HG02759 (cell line): Measurements from ENCODE around the gene FBXW7.

ENCODE experiments used
- ATAC-seq: cut with Tn5 transposase; IDR thresholded peaks from one replicate; pipeline ENCODE4 v1.9.1; 2021; ENCODE audit warnings: mild to moderate bottlenecking, moderate library complexity; ENCODE audit not compliant: unreplicated experiment

Gene FBXW7

GRCh38 chr4:152380919-152381318 lies 155.0 kb downstream of the FBXW7 start:
- ATAC-seq, result no peak

- no peak for ATAC-seq
These were observed 155.7 kb downstream of the FBXW7 start for GRCh38 chr4:152380185-152380584.

GRCh38 chr4:152374606-152375285 lies 161.1 kb downstream of the FBXW7 start:
- ATAC-seq, result no peak

GRCh38 chr4:152374153-152374552 lies 161.7 kb downstream of the FBXW7 start:
- ATAC-seq, result no peak

GRCh38 chr4:152372444-152372843 lies 163.4 kb downstream of the FBXW7 start:
- no peak for ATAC-seq

- ATAC-seq, result no peak
These were observed 166.0 kb downstream of the FBXW7 start for GRCh38 chr4:152369902-152370295.

GRCh38 chr4:152369203-152369901 lies 166.5 kb downstream of the FBXW7 start:
- ATAC-seq, result no peak

- ATAC-seq, result no peak
These were observed 167.9 kb downstream of the FBXW7 start for GRCh38 chr4:152368001-152368400.

- ATAC-seq, result no peak
These were observed 171.0 kb downstream of the FBXW7 start for GRCh38 chr4:152364883-152365282.

- no peak for ATAC-seq
These were observed 171.5 kb downstream of the FBXW7 start for GRCh38 chr4:152364383-152364782.

- ATAC-seq, result no peak
These were observed 172.0 kb downstream of the FBXW7 start for GRCh38 chr4:152363904-152364303.

- no peak for ATAC-seq
These were observed 172.8 kb downstream of the FBXW7 start for GRCh38 chr4:152363086-152363485.

GRCh38 chr4:152360045-152360410 lies 175.9 kb downstream of the FBXW7 start:
- ATAC-seq, result peak; percentile 68

GRCh38 chr4:152359208-152360044 lies 176.5 kb downstream of the FBXW7 start:
- ATAC-seq, result peak; percentile 54

GRCh38 chr4:152357206-152357605 lies 178.7 kb downstream of the FBXW7 start:
- no peak for ATAC-seq

- ATAC-seq, result no peak
These were observed 179.4 kb downstream of the FBXW7 start for GRCh38 chr4:152356428-152357034.

GRCh38 chr4:152352622-152353116 lies 183.2 kb downstream of the FBXW7 start:
- peak; percentile 80 for ATAC-seq

- ATAC-seq, result no peak
These were observed 183.7 kb downstream of the FBXW7 start for GRCh38 chr4:152352215-152352614.

- ATAC-seq, result no peak
These were observed 184.8 kb downstream of the FBXW7 start for GRCh38 chr4:152351080-152351479.

- no peak for ATAC-seq
These were observed 187.2 kb downstream of the FBXW7 start for GRCh38 chr4:152348670-152349069.

- ATAC-seq, result no peak
These were observed 188.9 kb downstream of the FBXW7 start for GRCh38 chr4:152346979-152347378.
